HG02852 (cell line): ENCODE measurements around the gene PACSIN1.
"Not testable (repeated sequence)": the region's sequence is repeated elsewhere in the genome, so short reads cannot be mapped to it uniquely, and the experiment has no call there.

ENCODE experiments used
- ATAC-seq: cut with Tn5 transposase; IDR thresholded peaks from one replicate; pipeline ENCODE4 v1.9.1; 2021; ENCODE audit warnings: mild to moderate bottlenecking, moderate library complexity; ENCODE audit not compliant: unreplicated experiment

The PACSIN1 gene

DNA sequence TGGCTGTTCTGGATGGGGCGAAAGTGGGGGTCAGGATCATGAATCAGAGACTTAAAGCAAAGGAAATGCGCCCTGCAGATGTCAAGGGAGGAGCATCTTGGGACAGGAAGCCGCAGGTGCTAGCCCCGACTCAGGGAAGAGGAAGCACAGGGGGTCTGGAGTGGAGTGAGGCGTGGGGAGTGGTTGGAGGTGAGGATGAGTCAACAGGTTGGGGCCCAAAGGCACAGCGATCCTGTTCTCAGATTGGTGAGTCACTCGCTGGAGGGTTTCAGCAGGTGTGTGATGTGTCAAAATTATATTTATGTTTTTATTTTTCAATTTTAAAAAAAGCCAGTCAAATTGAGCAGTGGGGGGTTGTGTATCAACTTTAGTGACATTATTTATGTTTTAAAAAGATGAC, 19.0 kb downstream of the PACSIN1 start:
- ATAC-seq = no peak

DNA sequence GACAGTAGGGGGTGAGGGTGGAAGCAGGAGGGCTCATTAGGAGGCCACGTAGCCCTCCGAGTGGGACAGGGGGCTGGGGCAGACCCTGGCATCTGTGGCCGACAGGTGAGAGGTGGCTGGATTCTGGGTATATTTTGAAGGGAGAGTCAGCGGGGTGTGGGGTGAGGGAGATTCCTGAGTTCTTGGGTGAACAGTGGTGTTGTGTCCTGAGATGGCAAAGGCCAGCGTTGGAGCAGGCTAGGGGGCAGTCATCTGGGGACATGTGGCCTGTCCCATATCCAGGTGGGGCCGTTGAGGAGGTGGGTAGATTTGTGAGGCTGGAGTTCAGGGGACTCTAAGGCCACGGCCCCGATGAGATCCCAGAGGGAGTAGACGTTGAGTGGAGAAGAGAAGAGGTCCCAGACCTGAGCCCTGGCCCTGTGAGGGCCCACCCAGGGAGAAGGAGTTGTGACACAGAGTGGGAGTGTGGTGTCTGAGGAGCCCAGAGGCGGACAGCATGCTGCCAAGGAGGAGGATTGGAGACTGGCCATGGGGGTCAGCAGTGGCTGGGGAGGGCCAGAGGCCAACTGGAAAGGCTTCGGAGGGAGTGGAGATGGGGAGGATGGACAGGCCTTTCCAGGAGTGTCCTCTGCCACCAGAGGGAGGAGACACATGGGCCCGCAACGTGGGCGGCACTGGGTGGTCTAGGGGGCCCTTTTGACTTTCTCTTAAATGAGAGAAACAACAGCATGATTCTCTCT, 19.6 kb downstream of the PACSIN1 start:
- no peak for ATAC-seq

GRCh38 chr6:34486106-34486740, 20.3 kb downstream of the PACSIN1 start:
- ATAC-seq = no peak

DNA sequence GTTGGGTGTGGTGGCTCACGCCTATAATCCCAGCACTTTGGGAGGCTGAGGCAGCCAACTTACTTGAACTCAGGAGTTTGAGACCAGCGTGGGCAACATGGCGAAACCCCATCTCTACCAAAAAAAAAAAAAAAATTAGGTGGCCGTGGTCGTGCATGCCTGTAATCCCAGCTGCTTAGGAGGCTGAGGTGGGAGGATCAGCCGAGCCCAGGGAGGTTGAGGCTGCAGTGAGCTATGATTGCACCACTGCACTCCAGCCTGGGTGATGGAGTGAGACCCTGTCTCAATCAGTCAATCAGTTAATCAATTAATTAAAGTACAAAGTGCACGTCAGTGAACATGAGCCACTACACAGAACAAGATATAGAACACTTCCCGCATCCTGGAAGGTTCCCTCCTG, 21.0 kb downstream of the PACSIN1 start:
- not testable (repeated sequence) for ATAC-seq

- no peak for ATAC-seq
Measured at GRCh38 chr6:34487536-34487935, 21.7 kb downstream of the PACSIN1 start.

DNA sequence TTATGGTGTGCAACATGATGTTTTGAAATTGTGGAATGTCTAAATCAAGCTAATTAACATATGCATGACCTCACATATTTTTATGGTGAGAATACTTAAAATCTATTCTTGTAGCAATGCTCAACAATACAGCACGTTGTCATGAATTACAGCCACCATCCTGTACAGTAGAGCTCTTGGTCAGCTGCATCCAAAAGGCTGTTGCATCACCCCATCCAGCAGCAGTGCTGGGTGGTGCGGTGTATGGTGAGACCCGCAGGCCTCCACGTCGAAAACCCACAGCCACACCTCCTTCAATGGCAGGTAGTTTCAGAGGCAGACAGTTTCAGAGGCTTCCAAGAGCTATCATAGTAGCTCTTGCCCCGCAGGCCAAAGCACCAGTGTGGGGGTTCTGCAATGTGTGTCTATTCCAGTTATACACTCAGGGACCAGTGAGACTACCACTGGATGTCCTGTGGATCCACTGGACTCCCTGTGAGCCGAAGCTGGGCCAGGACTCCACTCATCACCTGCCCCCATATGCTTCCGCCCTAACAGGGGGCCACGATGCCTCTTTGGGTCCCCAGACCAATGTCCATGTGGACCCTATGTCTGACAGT, 23.4 kb downstream of the PACSIN1 start:
- ATAC-seq = no peak

GRCh38 chr6:34490390-34491090, 24.7 kb downstream of the PACSIN1 start:
- ATAC-seq = no peak

GRCh38 chr6:34491091-34491430, 25.2 kb downstream of the PACSIN1 start:
- ATAC-seq = no peak

- ATAC-seq = no peak
Measured at GRCh38 chr6:34493344-34493743, 27.5 kb downstream of the PACSIN1 start.

GRCh38 chr6:34494973-34495372, 29.1 kb downstream of the PACSIN1 start:
- no peak for ATAC-seq

DNA sequence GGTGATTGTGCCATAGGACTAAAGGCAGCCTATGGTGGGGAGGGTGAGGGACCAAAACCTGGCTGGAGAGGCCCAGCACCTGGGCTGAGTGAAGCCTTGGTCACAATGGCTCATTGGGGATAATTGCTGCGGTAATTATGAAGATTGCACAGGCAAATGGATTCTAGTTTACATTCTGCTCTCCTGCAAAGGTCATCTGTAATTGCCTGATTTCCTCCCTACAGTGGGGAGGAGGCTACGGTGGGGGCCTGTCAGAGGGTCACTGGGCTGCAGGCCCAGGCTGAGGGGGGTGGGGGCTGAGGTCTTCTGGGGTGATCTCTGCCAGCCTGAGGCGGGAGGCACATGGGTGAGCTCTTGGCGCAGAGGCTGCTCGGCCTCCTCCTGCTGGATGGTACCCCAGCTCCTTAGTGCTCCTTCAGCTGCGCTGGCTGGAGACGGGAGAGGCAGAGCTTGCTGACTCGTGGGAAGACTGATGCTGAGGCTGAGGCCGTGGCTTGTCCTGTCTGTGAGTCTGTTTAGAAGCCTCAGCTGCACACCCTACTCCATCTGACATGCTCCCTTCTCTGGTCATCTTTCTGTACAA, 30.3 kb downstream of the PACSIN1 start:
- ATAC-seq = no peak

DNA sequence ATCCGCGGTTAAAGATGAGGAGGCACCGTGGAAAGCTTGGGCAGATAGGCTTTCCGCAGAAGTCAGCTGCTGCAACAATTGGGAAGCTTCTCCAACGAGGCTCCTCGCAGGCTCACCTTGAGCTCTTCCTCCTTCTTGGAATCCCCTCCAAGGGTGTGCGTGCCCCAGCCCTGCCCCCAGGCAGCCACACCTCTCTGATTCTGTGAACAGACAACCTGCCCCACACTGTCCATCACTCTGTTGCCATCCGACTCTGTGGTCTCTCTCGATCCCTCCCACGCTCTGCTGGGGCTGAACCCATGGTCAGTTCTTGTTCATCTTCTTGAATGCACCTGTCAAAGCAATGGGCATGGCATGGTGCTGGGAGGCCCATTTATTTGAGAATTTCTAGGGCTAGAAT, 31.5 kb downstream of the PACSIN1 start:
- no peak for ATAC-seq

- ATAC-seq = no peak
Measured at GRCh38 chr6:34506718-34507117, 40.8 kb downstream of the PACSIN1 start.

DNA sequence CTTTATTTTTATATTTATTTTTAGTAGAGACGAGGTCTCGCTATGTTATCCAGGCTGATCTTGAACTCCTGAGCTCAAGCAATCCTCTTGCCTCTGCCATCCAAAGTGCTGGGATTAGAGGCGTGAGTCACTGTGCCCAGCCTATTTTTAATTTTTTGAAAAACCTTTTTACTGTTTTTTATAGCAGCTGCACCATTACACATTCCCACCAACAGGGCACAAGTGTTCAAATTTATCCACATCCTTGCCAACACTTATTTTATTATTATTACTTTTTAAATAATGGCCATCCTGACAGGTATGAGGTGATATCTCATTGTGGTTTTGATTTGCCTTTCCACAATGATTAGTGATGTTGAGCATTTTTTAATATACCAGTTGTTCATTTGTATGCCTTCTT, 42.5 kb downstream of the PACSIN1 start:
- ATAC-seq = no peak

DNA sequence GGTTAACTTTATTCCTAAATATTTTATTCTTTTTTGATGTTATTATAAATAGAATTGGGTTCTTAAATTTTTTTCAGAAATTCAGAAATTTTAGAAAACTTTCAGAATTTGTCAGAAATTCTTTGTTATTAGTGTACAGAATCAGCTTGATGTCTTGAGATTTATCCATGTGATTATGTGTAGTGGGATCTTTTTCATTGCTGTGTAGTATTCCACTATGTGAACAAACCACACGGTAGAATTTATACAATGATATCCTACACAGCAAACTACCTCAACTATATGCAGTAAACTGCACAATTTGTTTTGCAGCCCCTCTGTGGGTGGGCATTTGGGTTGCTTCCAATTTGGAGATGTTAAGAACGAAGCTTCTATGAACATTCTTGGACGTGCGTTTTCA, 43.9 kb downstream of the PACSIN1 start:
- no peak for ATAC-seq

- no peak for ATAC-seq
Measured at GRCh38 chr6:34510299-34510698, 44.4 kb downstream of the PACSIN1 start.

- ATAC-seq = no peak
Measured at GRCh38 chr6:34511214-34511914, 45.5 kb downstream of the PACSIN1 start.

DNA sequence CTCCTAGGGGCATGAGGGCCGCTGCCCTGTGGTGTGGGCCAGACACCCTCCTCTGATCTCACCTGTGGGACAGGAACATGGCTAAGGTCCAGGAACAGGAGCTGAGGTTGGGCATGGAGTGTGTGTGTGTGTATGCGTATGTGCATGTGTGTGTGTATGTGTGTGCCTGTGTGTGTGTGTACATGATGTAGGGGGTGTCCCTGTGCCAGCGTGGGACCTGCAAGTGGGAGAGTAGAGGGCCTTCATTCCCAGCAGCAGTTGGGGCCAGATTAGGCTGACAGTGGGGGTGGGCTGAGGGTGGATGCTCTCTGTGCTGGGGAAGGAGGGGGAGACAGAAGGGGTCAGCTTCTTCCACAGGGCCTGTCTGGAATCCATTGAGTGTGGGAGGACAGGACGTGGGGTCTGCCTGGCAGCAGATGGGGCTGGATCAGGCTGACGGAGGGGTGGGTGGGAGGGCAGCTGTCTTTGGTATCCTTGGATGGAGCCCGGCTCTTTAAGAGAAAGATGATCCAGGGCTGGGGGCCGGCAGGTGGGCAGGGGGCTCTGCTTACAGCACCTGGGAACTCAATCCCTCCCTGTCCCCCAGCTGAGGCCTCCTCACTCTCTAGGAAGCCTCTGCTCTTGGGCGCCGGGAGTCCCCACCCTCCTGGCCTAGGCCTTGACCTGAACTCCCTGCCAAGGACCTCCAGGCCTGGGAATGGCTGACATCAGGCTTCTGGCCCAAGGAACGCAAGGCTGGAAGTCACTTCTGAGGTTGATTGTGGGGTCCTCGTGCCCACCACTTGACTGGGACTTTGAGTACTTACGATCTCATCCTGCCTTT, 46.2 kb downstream of the PACSIN1 start:
- ATAC-seq = no peak

DNA sequence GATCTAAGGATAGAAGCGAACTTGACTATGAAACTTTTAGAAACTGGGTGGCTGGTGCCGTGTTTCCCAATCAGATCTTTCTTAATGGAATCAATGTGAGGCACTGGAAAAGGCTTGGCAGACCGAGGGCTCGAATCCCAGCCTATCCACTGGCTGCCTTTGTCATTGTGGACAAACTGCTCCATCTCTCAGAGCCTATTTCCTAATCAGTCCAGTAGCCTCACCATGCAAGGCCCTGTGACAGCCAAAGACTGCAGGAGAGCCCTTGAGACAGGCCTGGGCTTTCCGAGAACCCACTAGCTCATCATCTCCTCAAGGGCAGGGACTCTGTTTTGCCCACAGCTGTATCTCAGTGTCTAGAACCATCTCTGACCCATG, 46.9 kb downstream of the PACSIN1 start:
- no peak for ATAC-seq

DNA sequence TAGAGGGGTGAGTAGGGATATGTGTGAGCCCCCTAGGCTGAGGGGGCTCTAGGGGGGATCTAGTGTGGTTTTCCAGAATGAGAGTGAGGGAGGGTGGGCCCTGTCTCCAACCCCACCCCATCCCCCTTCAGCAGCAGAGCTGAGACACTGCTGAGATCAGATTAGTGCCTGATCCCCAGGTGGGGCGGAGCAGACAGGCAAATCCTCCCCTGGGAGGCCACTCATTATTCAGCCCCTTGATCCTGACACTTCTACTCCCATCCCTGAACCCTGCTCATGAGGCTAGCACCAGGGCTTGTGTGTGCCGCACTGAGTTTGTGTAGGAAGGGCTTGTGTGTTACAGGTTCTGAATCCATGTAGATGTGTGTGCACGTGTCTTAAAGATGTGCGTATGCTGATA, 47.8 kb downstream of the PACSIN1 start:
- no peak for ATAC-seq
